Loucy (cell line): ENCODE measurements around the gene COA7.
A peak's percentile ranks its signal among the peaks of the same experiment; 100 is the strongest.

ENCODE experiments used
- H2AFZ ChIP-seq: fragments of 200-600 bp; sonication (generic); 2 replicates; pipeline ENCODE4 v1.6.0; 2016; ENCODE audit warnings: antibody characterized with exemption, mild to moderate bottlenecking, low read length, moderate library complexity
- H3F3A ChIP-seq: fragments of 200-600 bp; 2 replicates; pipeline ENCODE4 v1.6.0; 2016; ENCODE audit warnings: antibody characterized with exemption, low read depth, mild to moderate bottlenecking
- H3K27me3 ChIP-seq: fragments of 200-600 bp; sonication (generic); 2 replicates; pipeline ENCODE4 v1.6.1; 2014; ENCODE audit warnings: low read length, mild to moderate bottlenecking; ENCODE audit not compliant: insufficient read depth, poor library complexity, severe bottlenecking
- H3K36me3 ChIP-seq: fragments of 200-600 bp; sonication (generic); 2 replicates; pipeline ENCODE4 v1.6.1; 2016; ENCODE audit warnings: low read length; ENCODE audit not compliant: insufficient read depth
- H3K4me1 ChIP-seq: fragments of 200-600 bp; sonication (generic); 2 replicates; pipeline ENCODE4 v1.5.1; 2014; ENCODE audit warnings: low read length, mild to moderate bottlenecking; ENCODE audit not compliant: insufficient read depth, poor library complexity, severe bottlenecking
- H3K4me2 ChIP-seq: fragments of 200-600 bp; sonication (generic); 2 replicates; pipeline ENCODE4 v1.6.0; 2014; ENCODE audit warnings: antibody characterized with exemption, low read length, low read depth, mild to moderate bottlenecking; ENCODE audit not compliant: poor library complexity, severe bottlenecking
- H3K4me3 ChIP-seq: fragments of 200-600 bp; sonication (generic); 2 replicates; pipeline ENCODE4 v1.5.1; 2014; ENCODE audit warnings: low read length, mild to moderate bottlenecking, mixed read lengths; ENCODE audit not compliant: poor library complexity, severe bottlenecking
- H3K79me2 ChIP-seq: fragments of 200-600 bp; sonication (generic); 2 replicates; pipeline ENCODE4 v1.6.1; 2014; ENCODE audit warnings: low read length; ENCODE audit not compliant: insufficient read depth
- H3K9ac ChIP-seq: fragments of 200-600 bp; sonication (generic); 2 replicates; pipeline ENCODE4 v1.6.0; 2014; ENCODE audit warnings: mild to moderate bottlenecking, low read depth, low read length, moderate library complexity; ENCODE audit not compliant: poor library complexity, severe bottlenecking
- H3K9me2 ChIP-seq: fragments of 200-600 bp; sonication (generic); replicated peaks from 2 replicates; pipeline ENCODE4 v1.6.1; 2016; ENCODE audit warnings: low read depth, low read length, mixed read lengths
- H3K9me3 ChIP-seq: fragments of 200-600 bp; sonication (generic); 2 replicates; pipeline ENCODE4 v1.6.1; 2014; ENCODE audit warnings: mild to moderate bottlenecking, antibody characterized with exemption, low read length, low read depth; ENCODE audit not compliant: insufficient read depth
- H4K20me1 ChIP-seq: fragments of 200-600 bp; sonication (generic); 2 replicates; pipeline ENCODE4 v1.6.0; 2014; ENCODE audit warnings: antibody characterized with exemption, low read length, mild to moderate bottlenecking; ENCODE audit not compliant: insufficient read depth, poor library complexity, severe bottlenecking
- EZH2phosphoT487 ChIP-seq: fragments of 200-600 bp; IDR thresholded peaks from 2 replicates; pipeline ENCODE4 v1.6.1; 2018; ENCODE audit warnings: antibody characterized with exemption, mild to moderate bottlenecking, moderate library complexity, borderline replicate concordance
- TF ChIP-seq, protein P1 (sequence below): fragments of 200-600 bp; sonication (generic); conservative IDR thresholded peaks from 2 replicates; pipeline ENCODE4 v1.5.1; 2014; ENCODE audit warnings: mild to moderate bottlenecking, antibody characterized with exemption, low read length

Gene COA7

DNA sequence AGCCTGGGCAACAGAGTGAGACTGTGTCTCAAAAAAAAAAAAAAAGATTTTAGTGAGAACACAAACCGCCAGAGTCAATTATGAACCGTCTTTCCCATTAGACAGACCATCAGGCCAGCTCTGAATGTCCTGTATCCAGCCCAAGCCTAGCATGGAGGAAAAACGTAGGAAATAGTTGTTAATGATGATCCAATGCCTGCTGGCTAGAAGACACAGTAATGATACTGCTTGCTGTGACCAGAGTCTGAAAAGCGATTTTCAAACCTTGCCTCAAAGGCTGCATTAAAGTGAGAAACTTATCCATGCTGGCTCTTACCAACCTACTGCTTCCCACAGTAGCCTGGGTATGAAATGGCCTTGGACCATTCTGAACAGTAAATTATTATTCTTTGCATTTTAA, 17.0 kb downstream of the COA7 start:
- H3K4me3 ChIP-seq: no peak overlapping the region
- no peaks in the 10 kb centered on the region for H3F3A ChIP-seq
- TF ChIP-seq, protein P1, sequence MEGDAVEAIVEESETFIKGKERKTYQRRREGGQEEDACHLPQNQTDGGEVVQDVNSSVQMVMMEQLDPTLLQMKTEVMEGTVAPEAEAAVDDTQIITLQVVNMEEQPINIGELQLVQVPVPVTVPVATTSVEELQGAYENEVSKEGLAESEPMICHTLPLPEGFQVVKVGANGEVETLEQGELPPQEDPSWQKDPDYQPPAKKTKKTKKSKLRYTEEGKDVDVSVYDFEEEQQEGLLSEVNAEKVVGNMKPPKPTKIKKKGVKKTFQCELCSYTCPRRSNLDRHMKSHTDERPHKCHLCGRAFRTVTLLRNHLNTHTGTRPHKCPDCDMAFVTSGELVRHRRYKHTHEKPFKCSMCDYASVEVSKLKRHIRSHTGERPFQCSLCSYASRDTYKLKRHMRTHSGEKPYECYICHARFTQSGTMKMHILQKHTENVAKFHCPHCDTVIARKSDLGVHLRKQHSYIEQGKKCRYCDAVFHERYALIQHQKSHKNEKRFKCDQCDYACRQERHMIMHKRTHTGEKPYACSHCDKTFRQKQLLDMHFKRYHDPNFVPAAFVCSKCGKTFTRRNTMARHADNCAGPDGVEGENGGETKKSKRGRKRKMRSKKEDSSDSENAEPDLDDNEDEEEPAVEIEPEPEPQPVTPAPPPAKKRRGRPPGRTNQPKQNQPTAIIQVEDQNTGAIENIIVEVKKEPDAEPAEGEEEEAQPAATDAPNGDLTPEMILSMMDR: no peak
- no peak for TF ChIP-seq EZH2phosphoT487
- no peak overlapping the region for H2AFZ ChIP-seq
- H3K4me1 ChIP-seq: peaks cover 5% of the 10 kb centered on the region
- H3K9me2 ChIP-seq: no peaks in the 10 kb centered on the region
- no peaks in the 10 kb centered on the region for H3K9me3 ChIP-seq
- H3K27me3 ChIP-seq: no peaks in the 10 kb centered on the region
- peaks cover 7% of the 10 kb centered on the region; the same call in 1 of the 2 replicates for H3K36me3 ChIP-seq
- no peak overlapping the region for H3K4me2 ChIP-seq
- H3K79me2 ChIP-seq: no peaks in the 10 kb centered on the region
- no peaks in the 10 kb centered on the region for H4K20me1 ChIP-seq
- no peak overlapping the region for H3K9ac ChIP-seq

DNA sequence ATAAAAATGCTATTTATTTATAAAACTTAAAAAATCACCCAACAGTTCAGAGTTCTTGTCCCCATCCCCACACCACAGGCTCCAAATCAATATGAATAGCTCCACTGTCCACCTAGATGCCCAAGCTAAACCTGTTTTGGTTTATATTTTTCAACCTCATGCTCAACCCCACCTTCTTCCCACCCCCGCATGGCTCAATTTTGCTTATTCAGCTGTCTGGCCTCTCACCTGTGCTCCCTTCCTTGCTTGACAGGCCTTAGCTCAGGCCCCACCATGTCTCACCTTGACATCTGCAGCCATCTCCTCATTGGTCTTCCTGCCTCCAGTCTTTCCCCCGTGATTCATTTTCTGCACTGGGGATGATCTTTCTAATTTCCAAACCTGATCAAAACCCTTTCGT, 17.8 kb downstream of the COA7 start:
- TF ChIP-seq, protein P1: no peak
- TF ChIP-seq EZH2phosphoT487: no peak
- Histone ChIP-seq H3K9ac (no peak overlapping the region), H3K36me3 (peaks cover 5% of the 10 kb centered on the region; the same call in 1 of the 2 replicates), H3K4me1 (peaks cover 13% of the 10 kb centered on the region), H3K4me3 (no peak overlapping the region), H3K79me2 (no peaks in the 10 kb centered on the region), H3F3A (no peaks in the 10 kb centered on the region), H2AFZ (no peak overlapping the region), H3K27me3 (no peaks in the 10 kb centered on the region), H3K9me3 (no peaks in the 10 kb centered on the region), H4K20me1 (no peaks in the 10 kb centered on the region), H3K4me2 (no peak overlapping the region), H3K9me2 (no peaks in the 10 kb centered on the region)

DNA sequence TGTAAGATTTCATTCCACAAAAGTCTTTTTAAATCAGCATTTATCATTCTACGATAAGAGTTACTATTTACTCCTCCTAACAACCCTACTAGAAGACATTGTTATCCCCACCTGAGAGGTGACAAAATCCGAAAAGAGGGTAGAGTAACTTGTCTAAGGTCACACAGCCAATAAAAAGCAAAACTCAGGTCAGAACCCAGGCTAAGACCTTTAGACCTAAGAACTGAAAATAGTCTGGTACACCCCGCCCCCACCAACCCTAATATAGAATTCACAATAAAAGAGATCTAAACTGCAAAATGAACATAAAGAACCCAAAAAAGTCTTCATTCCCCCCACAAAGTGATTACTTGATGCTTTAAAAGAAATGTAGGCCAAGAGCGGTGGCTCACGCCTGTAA, 18.6 kb downstream of the COA7 start:
- Histone ChIP-seq H3K4me3 (no peak overlapping the region), H3K9me2 (no peaks in the 10 kb centered on the region), H3K9me3 (no peaks in the 10 kb centered on the region), H3K4me1 (peaks cover 21% of the 10 kb centered on the region), H3F3A (no peaks in the 10 kb centered on the region), H3K4me2 (no peak overlapping the region), H3K79me2 (no peaks in the 10 kb centered on the region), H3K9ac (no peak overlapping the region), H3K27me3 (no peaks in the 10 kb centered on the region), H3K36me3 (no peaks in the 10 kb centered on the region), H2AFZ (0 out of 2 replicates have a peak overlapping the region, but pooled peaks have one; percentile 0), H4K20me1 (no peaks in the 10 kb centered on the region)
- TF ChIP-seq EZH2phosphoT487: no peak
- TF ChIP-seq, protein P1: no peak
